GM12878 (cell line): Measurements from ENCODE around the gene GPM6B. TPM values are rescaled to one million over a fixed set of nuclear protein-coding genes. Genes with fewer than 3 reads are reported as not detected.

Experiments used
- BCL11A ChIP-seq: IDR thresholded peaks from 2 replicates; pipeline ENCODE4 v1.6.1; 2011; ENCODE audit warnings: low read depth, low read length
- BHLHE40 ChIP-seq, 2 experiments: fragments of 450-650 bp in 1 of 2; IDR thresholded peaks; 2 replicates each; pipeline ENCODE4 v1.6.1; 2011 to 2017; ENCODE audit warnings: low read depth in 2 of 2, borderline replicate concordance in 1 of 2, improper control_type of control experiment in 1 of 2, low read length in 1 of 2, mild to moderate bottlenecking in 1 of 2
- CEBPB ChIP-seq, 2 experiments: fragments of 150-350 bp in 1 of 2; IDR thresholded peaks; 2 replicates each; pipeline ENCODE4 v1.6.1; 2012 to 2014; ENCODE audit warnings: low read depth in 2 of 2, low read length in 2 of 2, borderline replicate concordance in 1 of 2, inconsistent platforms in 1 of 2
- CREB1 ChIP-seq: IDR thresholded peaks from 2 replicates; pipeline ENCODE4 v1.6.1; 2012; ENCODE audit warnings: low read depth, mild to moderate bottlenecking, inconsistent platforms
- DPF2 ChIP-seq: fragments of 450-650 bp; IDR thresholded peaks from 2 replicates; pipeline ENCODE4 v1.6.1; 2017; ENCODE audit warnings: mild to moderate bottlenecking
- EP300 ChIP-seq, 2 experiments: fragments of 150-350 bp in 1 of 2; IDR thresholded peaks; 2 replicates each; pipeline ENCODE4 v1.6.1; 2011 to 2012; ENCODE audit warnings: low read depth in 2 of 2, low read length in 2 of 2, borderline replicate concordance in 1 of 2, improper control_type of control experiment in 1 of 2, inconsistent platforms in 1 of 2; ENCODE audit not compliant: control insufficient read depth in 1 of 2
- FOS ChIP-seq: IDR thresholded peaks from 3 replicates; pipeline ENCODE4 v1.6.1; 2011; ENCODE audit warnings: borderline replicate concordance; ENCODE audit not compliant: insufficient read length; ENCODE audit errors: extremely low read depth
- FOXM1 ChIP-seq: IDR thresholded peaks from 2 replicates; pipeline ENCODE4 v1.6.1; 2012; ENCODE audit warnings: low read depth, mild to moderate bottlenecking, inconsistent platforms, low read length, moderate library complexity
- GABPA ChIP-seq: IDR thresholded peaks from 2 replicates; pipeline ENCODE4 v1.6.1; 2014; ENCODE audit warnings: antibody characterized with exemption, low read depth, mild to moderate bottlenecking, inconsistent platforms
- HDGF ChIP-seq: fragments of 450-650 bp; IDR thresholded peaks from 2 replicates; pipeline ENCODE4 v1.6.1; 2016; ENCODE audit warnings: antibody characterized with exemption
- IKZF1 ChIP-seq: fragments of 450-650 bp; conservative IDR thresholded peaks from 2 replicates; pipeline ENCODE4 v1.6.1; 2017; ENCODE audit warnings: antibody characterized with exemption, mild to moderate bottlenecking
- IKZF2 ChIP-seq, 2 experiments: fragments of 450-650 bp; IDR thresholded peaks; 2 replicates each; pipeline ENCODE4 v1.6.1; 2017; ENCODE audit warnings: mild to moderate bottlenecking in 2 of 2, moderate library complexity in 2 of 2
- IRF4 ChIP-seq: IDR thresholded peaks from 2 replicates; pipeline ENCODE4 v1.6.1; 2011; ENCODE audit warnings: low read depth, low read length
- MTA2 ChIP-seq: fragments of 450-650 bp; IDR thresholded peaks from 2 replicates; pipeline ENCODE4 v1.6.1; 2016; ENCODE audit warnings: low read depth, mild to moderate bottlenecking, moderate library complexity
- NBN ChIP-seq: fragments of 450-650 bp; IDR thresholded peaks from 2 replicates; pipeline ENCODE4 v1.6.1; 2016
- NFIC ChIP-seq: IDR thresholded peaks from 2 replicates; pipeline ENCODE4 v1.6.1; 2012; ENCODE audit warnings: low read depth, mild to moderate bottlenecking, inconsistent platforms, low read length, moderate library complexity
- POLR2AphosphoS5 ChIP-seq: IDR thresholded peaks from 2 replicates; pipeline ENCODE4 v1.6.1; 2011; ENCODE audit warnings: mild to moderate bottlenecking, low read length, inconsistent platforms
- SUPT20H ChIP-seq: IDR thresholded peaks from 2 replicates; pipeline ENCODE4 v1.6.1; 2011; ENCODE audit warnings: low read depth, mild to moderate bottlenecking, low read length, moderate library complexity, borderline replicate concordance; ENCODE audit not compliant: control insufficient read depth
- TBL1XR1 ChIP-seq: IDR thresholded peaks from 2 replicates; pipeline ENCODE4 v1.6.1; 2012; ENCODE audit warnings: low read depth, low read length, improper control_type of control experiment
- TCF7 ChIP-seq: IDR thresholded peaks from 2 replicates; pipeline ENCODE4 v1.6.1; 2014; ENCODE audit warnings: antibody characterized with exemption, borderline replicate concordance
- ZNF24 ChIP-seq: fragments of 450-650 bp; IDR thresholded peaks from 2 replicates; pipeline ENCODE4 v1.6.1; 2017; ENCODE audit warnings: antibody characterized with exemption, mild to moderate bottlenecking
- polyA plus RNA-seq, 11 experiments: library from polyadenylated mRNA; depleted of rRNA in 4 of 11; unstranded in 6 of 11; stranded (reverse) in 5 of 11; fragments of >200 nt; fragmentation: Nextera tagmentation in 4 of 11; fragmentation: Illumina TruSeq in 1 of 11; extraction: Ambion mirVana in 4 of 11; extraction: Trizol in 1 of 11; gene quantifications; 1 replicate in 1 of 11; 2 replicates in 10 of 11; pipeline versions ENCODE4 v1.2.1 to v1.2.3, GENCODE V29; 2011 to 2016; ENCODE audit warnings: inconsistent platforms in 2 of 11, missing spikeins in 2 of 11, low read depth in 1 of 11
- total RNA-seq, 4 experiments: library from RNA; depleted of rRNA in 3 of 4; stranded (reverse); fragments of >200 nt in 3 of 4; fragmentation: Illumina TruSeq in 1 of 4; extraction: Trizol in 1 of 4; gene quantifications; 2 replicates each; pipeline versions ENCODE4 v1.2.1 to v1.2.3, GENCODE V29; 2013 to 2021
- TF ChIP-seq, protein P1 (sequence below): IDR thresholded peaks from 2 replicates; pipeline ENCODE4 v1.6.1; 2012; ENCODE audit warnings: mild to moderate bottlenecking, low read depth, low read length
- TF ChIP-seq, protein P2 (sequence below): fragments of 450-650 bp; IDR thresholded peaks from 2 replicates; pipeline ENCODE4 v1.6.1; 2017; ENCODE audit warnings: borderline replicate concordance
- TF ChIP-seq, protein P3 (sequence below): IDR thresholded peaks from 2 replicates; pipeline ENCODE4 v1.6.1; 2012; ENCODE audit warnings: low read length, inconsistent platforms

Gene GPM6B
- total and polyA plus RNA-seq, 10 of the 15 experiments (the other 5 are each of a cell fraction or from before 2014, with no cell fraction given) = 0.01 to 2.6 (median 0.37) TPM; not detected in 2

DNA sequence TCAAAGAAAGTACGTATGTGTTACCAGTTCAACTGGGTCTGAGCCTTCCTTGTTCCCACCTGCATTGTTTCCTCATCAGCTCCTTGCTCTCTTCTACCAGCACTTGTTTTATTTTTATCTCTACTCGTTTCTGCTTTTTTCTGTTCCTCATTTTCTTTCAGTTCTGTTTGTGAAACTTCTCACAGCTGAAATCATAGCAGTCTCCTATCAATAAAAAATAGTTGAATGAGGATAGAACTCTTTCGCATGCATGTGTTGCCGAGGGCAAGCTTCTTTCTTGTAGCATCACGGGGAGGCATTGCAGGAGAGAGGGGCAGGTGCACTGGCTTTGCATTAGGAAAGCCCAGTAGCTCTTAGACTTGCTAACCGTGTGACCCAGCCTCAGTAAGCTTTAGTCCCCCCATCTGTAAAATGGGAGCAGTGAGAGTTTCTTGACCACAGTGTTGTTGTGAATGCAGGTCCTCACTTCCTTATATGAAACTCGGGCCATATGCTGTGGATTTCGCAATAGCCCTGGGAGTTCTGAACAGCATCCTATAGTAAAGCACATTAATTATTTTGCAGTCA, 57.7 kb downstream of the GPM6B start (continued):
- TF ChIP-seq, protein P1, sequence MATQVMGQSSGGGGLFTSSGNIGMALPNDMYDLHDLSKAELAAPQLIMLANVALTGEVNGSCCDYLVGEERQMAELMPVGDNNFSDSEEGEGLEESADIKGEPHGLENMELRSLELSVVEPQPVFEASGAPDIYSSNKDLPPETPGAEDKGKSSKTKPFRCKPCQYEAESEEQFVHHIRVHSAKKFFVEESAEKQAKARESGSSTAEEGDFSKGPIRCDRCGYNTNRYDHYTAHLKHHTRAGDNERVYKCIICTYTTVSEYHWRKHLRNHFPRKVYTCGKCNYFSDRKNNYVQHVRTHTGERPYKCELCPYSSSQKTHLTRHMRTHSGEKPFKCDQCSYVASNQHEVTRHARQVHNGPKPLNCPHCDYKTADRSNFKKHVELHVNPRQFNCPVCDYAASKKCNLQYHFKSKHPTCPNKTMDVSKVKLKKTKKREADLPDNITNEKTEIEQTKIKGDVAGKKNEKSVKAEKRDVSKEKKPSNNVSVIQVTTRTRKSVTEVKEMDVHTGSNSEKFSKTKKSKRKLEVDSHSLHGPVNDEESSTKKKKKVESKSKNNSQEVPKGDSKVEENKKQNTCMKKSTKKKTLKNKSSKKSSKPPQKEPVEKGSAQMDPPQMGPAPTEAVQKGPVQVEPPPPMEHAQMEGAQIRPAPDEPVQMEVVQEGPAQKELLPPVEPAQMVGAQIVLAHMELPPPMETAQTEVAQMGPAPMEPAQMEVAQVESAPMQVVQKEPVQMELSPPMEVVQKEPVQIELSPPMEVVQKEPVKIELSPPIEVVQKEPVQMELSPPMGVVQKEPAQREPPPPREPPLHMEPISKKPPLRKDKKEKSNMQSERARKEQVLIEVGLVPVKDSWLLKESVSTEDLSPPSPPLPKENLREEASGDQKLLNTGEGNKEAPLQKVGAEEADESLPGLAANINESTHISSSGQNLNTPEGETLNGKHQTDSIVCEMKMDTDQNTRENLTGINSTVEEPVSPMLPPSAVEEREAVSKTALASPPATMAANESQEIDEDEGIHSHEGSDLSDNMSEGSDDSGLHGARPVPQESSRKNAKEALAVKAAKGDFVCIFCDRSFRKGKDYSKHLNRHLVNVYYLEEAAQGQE = no peak
- TF ChIP-seq BCL11A (0 out of 2 replicates have a peak, but pooled peaks have one; percentile 39), CREB1 (no peak), DPF2 (peak; percentile 72), POLR2AphosphoS5 (no peak), FOXM1 (peak; percentile 65; the same call in 1 of the 2 replicates), ZNF24 (no peak), CEBPB (IDR thresholded peaks at IDR 0.05; ENCODE audit: borderline replicate concordance in 1 of 2, low read depth in 2 of 2, low read length in 2 of 2) (peak; percentile 40 to 88; a peak in 2 of 4 replicates), GABPA (no peak), TBL1XR1 (no peak), SUPT20H (no peak), IKZF2 (IDR thresholded peaks at IDR 0.05) (peak; percentile 88 to 90), FOS (no peak), MTA2 (peak; percentile 79), NFIC (peak; percentile 86), HDGF (0 out of 2 replicates have a peak, but pooled peaks have one; percentile 22), TCF7 (0 out of 2 replicates have a peak, but pooled peaks have one; percentile 43), EP300 (IDR thresholded peaks at IDR 0.05; ENCODE audit: borderline replicate concordance in 1 of 2, control insufficient read depth in 1 of 2, low read depth in 2 of 2, low read length in 2 of 2) (peak; percentile 62 to 77; a peak in 3 of 4 replicates), BHLHE40 (IDR thresholded peaks at IDR 0.05; ENCODE audit: borderline replicate concordance in 1 of 2, low read depth in 2 of 2, low read length in 1 of 2) (peak; percentile 32 to 63; a peak in 2 of 4 replicates), IRF4 (0 out of 2 replicates have a peak, but pooled peaks have one; percentile 16), IKZF1 (peak; percentile 82), NBN (peak; percentile 76)
- TF ChIP-seq, protein P2, sequence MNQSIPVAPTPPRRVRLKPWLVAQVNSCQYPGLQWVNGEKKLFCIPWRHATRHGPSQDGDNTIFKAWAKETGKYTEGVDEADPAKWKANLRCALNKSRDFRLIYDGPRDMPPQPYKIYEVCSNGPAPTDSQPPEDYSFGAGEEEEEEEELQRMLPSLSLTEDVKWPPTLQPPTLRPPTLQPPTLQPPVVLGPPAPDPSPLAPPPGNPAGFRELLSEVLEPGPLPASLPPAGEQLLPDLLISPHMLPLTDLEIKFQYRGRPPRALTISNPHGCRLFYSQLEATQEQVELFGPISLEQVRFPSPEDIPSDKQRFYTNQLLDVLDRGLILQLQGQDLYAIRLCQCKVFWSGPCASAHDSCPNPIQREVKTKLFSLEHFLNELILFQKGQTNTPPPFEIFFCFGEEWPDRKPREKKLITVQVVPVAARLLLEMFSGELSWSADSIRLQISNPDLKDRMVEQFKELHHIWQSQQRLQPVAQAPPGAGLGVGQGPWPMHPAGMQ = no peak
- TF ChIP-seq, protein P3, sequence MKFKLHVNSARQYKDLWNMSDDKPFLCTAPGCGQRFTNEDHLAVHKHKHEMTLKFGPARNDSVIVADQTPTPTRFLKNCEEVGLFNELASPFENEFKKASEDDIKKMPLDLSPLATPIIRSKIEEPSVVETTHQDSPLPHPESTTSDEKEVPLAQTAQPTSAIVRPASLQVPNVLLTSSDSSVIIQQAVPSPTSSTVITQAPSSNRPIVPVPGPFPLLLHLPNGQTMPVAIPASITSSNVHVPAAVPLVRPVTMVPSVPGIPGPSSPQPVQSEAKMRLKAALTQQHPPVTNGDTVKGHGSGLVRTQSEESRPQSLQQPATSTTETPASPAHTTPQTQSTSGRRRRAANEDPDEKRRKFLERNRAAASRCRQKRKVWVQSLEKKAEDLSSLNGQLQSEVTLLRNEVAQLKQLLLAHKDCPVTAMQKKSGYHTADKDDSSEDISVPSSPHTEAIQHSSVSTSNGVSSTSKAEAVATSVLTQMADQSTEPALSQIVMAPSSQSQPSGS = peak; percentile 38; the same call in 1 of the 2 replicates
